HepG2 (cell line): ENCODE measurements around the gene RANBP17. TPM values are rescaled to one million over a fixed set of nuclear protein-coding genes. Genes with fewer than 3 reads are reported as not detected.

Experiments used
- ATAC-seq: fragments of 200-7000 bp; cut with Tn5 transposase; 3 replicates; pipeline ENCODE4 v1.9.1; 2020; ENCODE audit warnings: mild to moderate bottlenecking, moderate library complexity
- BruUV-seq: library from RNA; stranded (reverse); fragments of 400-500 nt; replicated peaks from 2 replicates; lab custom pipeline; 2021; lab: Mats Ljungman, UMichigan
- CTCF ChIA-PET: fragments of 300-600 bp; formaldehyde crosslinking; extraction: SDS; loops from one replicate; lab custom pipeline; 2021; ENCODE audit warnings: low total read pairs, inconsistent platforms, low intra/inter-chr PET ratio; lab: Yijun Ruan, JAX
- POLR2A ChIA-PET: fragments of 350-600 bp; sonication (Branson Sonifier 250); formaldehyde crosslinking; loops from one replicate; lab custom pipeline; 2020; ENCODE audit warnings: antibody characterized with exemption, inconsistent platforms; lab: Yijun Ruan, JAX
- DNase-seq: peaks from one replicate; pipeline ENCODE4 v3.0.0-alpha.2; 2015; ENCODE audit warnings: low spot score
- FAIRE-seq: peaks from 3 replicates; lab custom pipeline; 2011; peaks lifted over from hg19 to GRCh38; lab: Jason Lieb, UNC
- H2AFZ ChIP-seq: one replicate; pipeline ENCODE4 v1.6.1; 2011; ENCODE audit warnings: low read length, inconsistent platforms
- H3K27ac ChIP-seq: fragments of 300-600 bp; 3 replicates; pipeline ENCODE4 v1.8.0; 2011; ENCODE audit warnings: mixed run types, mild to moderate bottlenecking, mixed read lengths, low read length, inconsistent platforms; ENCODE audit not compliant: insufficient read depth; ENCODE audit errors: extremely low read length
- H3K27me3 ChIP-seq, 2 experiments: fragments of 200-600 bp in 1 of 2; 2 replicates in 1 of 2; 3 replicates in 1 of 2; pipeline versions ENCODE4 v1.6.0 to v1.8.0; 2011; ENCODE audit warnings: low read length in 2 of 2, mild to moderate bottlenecking in 2 of 2, moderate library complexity in 2 of 2, inconsistent platforms in 1 of 2; ENCODE audit not compliant: insufficient read depth in 2 of 2, control insufficient read depth in 1 of 2
- H3K36me3 ChIP-seq, 2 experiments: fragments of 200-600 bp in 1 of 2; replicated peaks in 1 of 2; 2 replicates in 1 of 2; 3 replicates in 1 of 2; pipeline versions ENCODE4 v1.5.1 to v1.8.0; 2011; ENCODE audit warnings: low read length in 2 of 2, inconsistent platforms in 1 of 2; ENCODE audit not compliant: insufficient read depth in 2 of 2, control insufficient read depth in 1 of 2
- H3K4me1 ChIP-seq: 2 replicates; pipeline ENCODE4 v1.5.1; 2012; ENCODE audit warnings: low read length, inconsistent platforms; ENCODE audit not compliant: insufficient read depth
- H3K4me2 ChIP-seq: 2 replicates; pipeline ENCODE4 v1.6.0; 2011; ENCODE audit warnings: low read depth, low read length, inconsistent platforms
- H3K4me3 ChIP-seq, 3 experiments: fragments of 200-600 bp in 1 of 3; sonication (generic), shearing (Covaris generic) in 1 of 3; replicated peaks in 1 of 3; 2 replicates each; pipeline ENCODE4 v1.5.1; 2011 to 2016; ENCODE audit warnings: low read length in 3 of 3, inconsistent platforms in 2 of 3, low read depth in 2 of 3, mild to moderate bottlenecking in 2 of 3, control low read depth in 1 of 3, mixed read lengths in 1 of 3; ENCODE audit not compliant: insufficient read depth in 1 of 3
- H3K79me2 ChIP-seq: one replicate; pipeline ENCODE4 v1.6.1; 2011; ENCODE audit warnings: low read length, inconsistent platforms; ENCODE audit not compliant: insufficient read depth
- H3K9ac ChIP-seq: 2 replicates; pipeline ENCODE4 v1.6.0; 2011; ENCODE audit warnings: mild to moderate bottlenecking, low read depth, low read length, inconsistent platforms; ENCODE audit not compliant: insufficient read depth
- H3K9me3 ChIP-seq: 2 replicates; pipeline ENCODE4 v1.5.1; 2012; ENCODE audit warnings: mild to moderate bottlenecking, low read length
- H4K20me1 ChIP-seq: 2 replicates; pipeline ENCODE4 v1.6.0; 2011; ENCODE audit warnings: inconsistent platforms, mild to moderate bottlenecking, low read length, moderate library complexity; ENCODE audit not compliant: insufficient read depth
- EEA1 ChIP-seq: sonication (generic); formaldehyde crosslinking; IDR thresholded peaks from 2 replicates; pipeline ENCODE4 v1.5.1; 2020; ENCODE audit warnings: mild to moderate bottlenecking, missing genetic modification reagents, borderline replicate concordance
- ELK4 ChIP-seq: sonication (generic); formaldehyde crosslinking; IDR thresholded peaks from 2 replicates; pipeline ENCODE4 v1.9.0; 2021; ENCODE audit warnings: missing genetic modification reagents, borderline replicate concordance
- EZH2 ChIP-seq: conservative IDR thresholded peaks from 2 replicates; pipeline ENCODE4 v1.6.1; 2012; ENCODE audit warnings: mild to moderate bottlenecking, low read depth, low read length, moderate library complexity
- FOXP4 ChIP-seq: sonication (generic); formaldehyde crosslinking; IDR thresholded peaks from 2 replicates; pipeline ENCODE4 v1.4.0; 2020; ENCODE audit warnings: missing genetic modification reagents
- HHEX ChIP-seq: IDR thresholded peaks from 2 replicates; pipeline ENCODE4 v1.6.1; 2016; ENCODE audit warnings: control low read depth
- HNRNPL ChIP-seq: fragments of 200-400 bp; formaldehyde crosslinking; IDR thresholded peaks from 2 replicates; pipeline ENCODE4 v1.6.1; 2017; ENCODE audit warnings: mild to moderate bottlenecking, low read depth, low read length
- KDM3A ChIP-seq: IDR thresholded peaks from 2 replicates; pipeline ENCODE4 v1.6.1; 2018; ENCODE audit warnings: low read depth, missing compliant biosample characterization
- MTF1 ChIP-seq: sonication (generic); formaldehyde crosslinking; IDR thresholded peaks from 2 replicates; pipeline ENCODE4 v1.5.0; 2020; ENCODE audit warnings: missing genetic modification reagents
- NR3C1 ChIP-seq: sonication (generic); formaldehyde crosslinking; IDR thresholded peaks from 2 replicates; pipeline ENCODE4 v1.4.0; 2020; ENCODE audit warnings: missing genetic modification reagents
- PHF8 ChIP-seq: sonication (generic); formaldehyde crosslinking; IDR thresholded peaks from 2 replicates; pipeline ENCODE4 v1.5.0; 2020; ENCODE audit warnings: missing genetic modification reagents
- REL ChIP-seq: sonication (generic); formaldehyde crosslinking; conservative IDR thresholded peaks from 2 replicates; pipeline ENCODE4 v1.8.0; 2022; ENCODE audit warnings: mild to moderate bottlenecking, missing genetic modification reagents, moderate library complexity
- SALL2 ChIP-seq: sonication (generic); formaldehyde crosslinking; IDR thresholded peaks from 2 replicates; pipeline ENCODE4 v1.8.1; 2023; ENCODE audit warnings: mild to moderate bottlenecking, missing genetic modification reagents, inconsistent platforms
- TAF15 ChIP-seq: fragments of 200-400 bp; formaldehyde crosslinking; IDR thresholded peaks from one replicate; pipeline ENCODE4 v1.6.1; 2018; ENCODE audit warnings: mild to moderate bottlenecking, low read depth, low read length; ENCODE audit not compliant: poor library complexity, severe bottlenecking
- TMF1 ChIP-seq: sonication (generic); formaldehyde crosslinking; IDR thresholded peaks from 2 replicates; pipeline ENCODE4 v1.8.1; 2022; ENCODE audit warnings: low read depth, missing genetic modification reagents
- TRIM24 ChIP-seq: sonication (generic); formaldehyde crosslinking; IDR thresholded peaks from 2 replicates; pipeline ENCODE4 v1.8.0; 2022; ENCODE audit warnings: mild to moderate bottlenecking, missing genetic modification reagents
- TSC22D2 ChIP-seq: sonication (generic); formaldehyde crosslinking; IDR thresholded peaks from 2 replicates; pipeline ENCODE4 v1.5.1; 2020; ENCODE audit warnings: missing genetic modification reagents, mild to moderate bottlenecking, borderline replicate concordance
- ZKSCAN1 ChIP-seq: fragments of 150-350 bp; IDR thresholded peaks from 2 replicates; pipeline ENCODE4 v1.6.1; 2014; ENCODE audit warnings: low read length
- ZNF138 ChIP-seq: sonication (generic); formaldehyde crosslinking; IDR thresholded peaks from 2 replicates; pipeline ENCODE4 v1.5.0; 2020; ENCODE audit warnings: mild to moderate bottlenecking, low read depth, missing genetic modification reagents
- ZNF292 ChIP-seq: sonication (generic); formaldehyde crosslinking; IDR thresholded peaks from 2 replicates; pipeline ENCODE4 v1.8.1; 2022; ENCODE audit warnings: mild to moderate bottlenecking, low read depth, missing genetic modification reagents, borderline replicate concordance
- ZNF510 ChIP-seq: sonication (generic); formaldehyde crosslinking; IDR thresholded peaks from 2 replicates; pipeline ENCODE4 v1.4.0; 2020; ENCODE audit warnings: low read depth, mild to moderate bottlenecking, missing genetic modification reagents
- ZNF816 ChIP-seq: sonication (generic); formaldehyde crosslinking; IDR thresholded peaks from 2 replicates; pipeline ENCODE4 v1.8.0; 2022; ENCODE audit warnings: missing genetic modification reagents, mild to moderate bottlenecking, borderline replicate concordance
- ZNF83 ChIP-seq: sonication (generic); formaldehyde crosslinking; IDR thresholded peaks from 2 replicates; pipeline ENCODE4 v1.4.0; 2020; ENCODE audit warnings: missing genetic modification reagents, mild to moderate bottlenecking, borderline replicate concordance
- WGBS: methylation state at CpG from one replicate; pipeline ENCODE4 v1.1.6; 2017; ENCODE audit warnings: low lambda C conversion rate; 5-methylcytosine and 5-hydroxymethylcytosine counted together
- in situ Hi-C: cut with HindIII; loops from 2 replicates; pipeline ENCODE4 v1.10.0; 2017; ENCODE audit warnings: low pct_unique_long_range_greater_than_20kb; ENCODE audit not compliant: extremely low pct_ligation_motif_present
- intact Hi-C: fragments of 100-400 bp; cut with micrococcal nuclease; formaldehyde crosslinking; loops from one replicate; pipeline ENCODE4 v1.10.0; 2022; ENCODE audit not compliant: unreplicated experiment
- polyA plus RNA-seq, 8 experiments: library from polyadenylated mRNA; depleted of rRNA in 3 of 8; stranded (reverse) in 7 of 8; unstranded in 1 of 8; fragments of >200 nt; fragmentation: Illumina TruSeq in 4 of 8; extraction: Trizol in 4 of 8; gene quantifications; 2 replicates each; pipeline versions ENCODE4 v1.2.1 to v1.2.3, GENCODE V29; 2011 to 2016; ENCODE audit warnings: low read depth in 4 of 8, missing spikeins in 1 of 8, mixed read lengths in 1 of 8; ENCODE audit not compliant: insufficient read depth in 1 of 8
- total RNA-seq, 5 experiments: library from RNA; depleted of rRNA; stranded (reverse); fragments of >200 nt; fragmentation: Illumina TruSeq; extraction: Trizol; gene quantifications; 2 replicates each; pipeline ENCODE4 v1.2.3, GENCODE V29; 2016; ENCODE audit warnings: low read depth in 1 of 5
- TF ChIP-seq, protein P1 (sequence below): IDR thresholded peaks from 2 replicates; pipeline ENCODE4 v1.6.1; 2018; ENCODE audit warnings: missing genetic modification reagents

Gene RANBP17
- total and polyA plus RNA-seq, 2 of the 13 experiments (the other 11 are each of a cell fraction or from before 2014, with no cell fraction given): not detected

- TF ChIP-seq FOXP4 (CRISPR knock-in tag): no peak
- no peak for TF ChIP-seq TMF1 (CRISPR knock-in tag)
- TF ChIP-seq KDM3A (CRISPR knock-in tag): no peak
- TF ChIP-seq PHF8: no peak
Observed at GRCh38 chr5:171155621-171156020, 293.8 kb downstream of the RANBP17 start (continued).

GRCh38 chr5:171157276-171157675 is 295.5 kb downstream of the RANBP17 start:
- WGBS: 26% methylated on average over 2 of the region's 2 CpGs
- POLR2A ChIA-PET: no interaction called here

More at GRCh38 chr5:171157276-171157675, 295.5 kb downstream of the RANBP17 start:
- no peaks in the 10 kb centered on the region for H3K27me3 ChIP-seq
- no peaks in the 10 kb centered on the region for H3K9me3 ChIP-seq
- H3K4me2 ChIP-seq: no peak overlapping the region
- CTCF ChIA-PET: no interaction called here
- H4K20me1 ChIP-seq: no peaks in the 10 kb centered on the region
- H3K79me2 ChIP-seq: no peaks in the 10 kb centered on the region
- DNase-seq (no peak), FAIRE-seq (no peak), ATAC-seq (no peak)
- H3K27ac ChIP-seq: no peak overlapping the region
- no peak overlapping the region for H3K9ac ChIP-seq
- no peaks in the 10 kb centered on the region for H3K36me3 ChIP-seq
- TF ChIP-seq EEA1 (CRISPR knock-in tag) (no peak), ZNF816 (CRISPR knock-in tag) (no peak), TSC22D2 (CRISPR knock-in tag) (no peak), MTF1 (no peak), TAF15 (no peak), ELK4 (CRISPR knock-in tag) (no peak), ZNF510 (CRISPR knock-in tag) (no peak), TRIM24 (CRISPR knock-in tag) (no peak), HHEX (CRISPR knock-in tag) (no peak), REL (CRISPR knock-in tag) (no peak), HNRNPL (no peak), ZNF292 (CRISPR knock-in tag) (no peak), SALL2 (CRISPR knock-in tag) (no peak), ZNF83 (CRISPR knock-in tag) (no peak), NR3C1 (CRISPR knock-in tag) (no peak), EZH2 (no peak), ZKSCAN1 (no peak), ZNF138 (no peak)
- TF ChIP-seq, protein P1, sequence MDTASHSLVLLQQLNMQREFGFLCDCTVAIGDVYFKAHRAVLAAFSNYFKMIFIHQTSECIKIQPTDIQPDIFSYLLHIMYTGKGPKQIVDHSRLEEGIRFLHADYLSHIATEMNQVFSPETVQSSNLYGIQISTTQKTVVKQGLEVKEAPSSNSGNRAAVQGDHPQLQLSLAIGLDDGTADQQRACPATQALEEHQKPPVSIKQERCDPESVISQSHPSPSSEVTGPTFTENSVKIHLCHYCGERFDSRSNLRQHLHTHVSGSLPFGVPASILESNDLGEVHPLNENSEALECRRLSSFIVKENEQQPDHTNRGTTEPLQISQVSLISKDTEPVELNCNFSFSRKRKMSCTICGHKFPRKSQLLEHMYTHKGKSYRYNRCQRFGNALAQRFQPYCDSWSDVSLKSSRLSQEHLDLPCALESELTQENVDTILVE (CRISPR knock-in tag): no peak
- no peak overlapping the region for H3K4me3 ChIP-seq
- in situ Hi-C loops: no loop called here
- BruUV-seq: no TSS peak
- H2AFZ ChIP-seq: no peak overlapping the region
- intact Hi-C loops: loop anchor here (10.0 kb wide), 1 partner anchor 412 kb away; no protein-coding TSS in a partner anchor
- no peaks in the 10 kb centered on the region for H3K4me1 ChIP-seq
